ENCODE results near the gene TGM1. TPM values are rescaled to one million over a fixed set of nuclear protein-coding genes. Genes with fewer than 3 reads are reported as not detected.
A peak's percentile ranks its signal among the peaks of the same experiment; 100 is the strongest.
"Not testable (repeated sequence)": the region's sequence is repeated elsewhere in the genome, so short reads cannot be mapped to it uniquely, and the experiment has no call there.

TGM1 gene
- total and polyA plus RNA-seq, 2 experiments from 2014 or later = 0.33 to 1.5 TPM

GRCh38 chr14:24247422-24247821 lies 15.6 kb downstream of the TGM1 start:
- Histone ChIP-seq H3K9me2 (replicated peaks; ENCODE audit: insufficient read depth) (no peaks in the 10 kb centered on the region), H2AFZ (no peak overlapping the region), H3K4me1 (ENCODE audit: insufficient read depth) (peaks cover 10% of the 10 kb centered on the region), H3K4me2 (no peak overlapping the region), H3K27ac (no peak overlapping the region), H3K9me3 (ENCODE audit: low read depth) (no peaks in the 10 kb centered on the region), H3K4me3 (no peak overlapping the region), H4K20me1 (ENCODE audit: insufficient read depth, poor library complexity, severe bottlenecking) (no peaks in the 10 kb centered on the region), H3K27me3 (no peaks in the 10 kb centered on the region), H3K36me3 (replicated peaks; ENCODE audit: insufficient read depth, low read depth) (no peaks in the 10 kb centered on the region), H3K79me2 (no peaks in the 10 kb centered on the region)
- TF ChIP-seq EZH2phosphoT487 (IDR thresholded peaks at IDR 0.05; ENCODE audit: low read depth, severe bottlenecking, unreplicated experiment) (no peak), CTCF (IDR thresholded peaks at IDR 0.05; ENCODE audit: poor library complexity) (no peak), EZH2 (IDR thresholded peaks at IDR 0.05; ENCODE audit: borderline replicate concordance) (no peak)
- 77% methylated on average over 7 of the region's 7 CpGs for WGBS (ENCODE audit: low lambda C conversion rate, missing lambda C conversion rate)
- DNase-seq (ENCODE audit: low spot score) = no peak

- DNase-seq (ENCODE audit: low spot score) = no peak
- Histone ChIP-seq H3K4me1 (ENCODE audit: insufficient read depth) (peaks cover 6% of the 10 kb centered on the region), H3K27me3 (no peaks in the 10 kb centered on the region), H2AFZ (no peak overlapping the region), H3K79me2 (no peaks in the 10 kb centered on the region), H3K27ac (no peak overlapping the region), H4K20me1 (ENCODE audit: insufficient read depth, poor library complexity, severe bottlenecking) (no peaks in the 10 kb centered on the region), H3K36me3 (replicated peaks; ENCODE audit: insufficient read depth, low read depth) (no peaks in the 10 kb centered on the region), H3K4me3 (no peak overlapping the region), H3K4me2 (no peak overlapping the region), H3K9me2 (replicated peaks; ENCODE audit: insufficient read depth) (no peaks in the 10 kb centered on the region), H3K9me3 (ENCODE audit: low read depth) (no peaks in the 10 kb centered on the region)
- no peak for TF ChIP-seq CTCF (IDR thresholded peaks at IDR 0.05; ENCODE audit: poor library complexity)
- TF ChIP-seq EZH2phosphoT487 (IDR thresholded peaks at IDR 0.05; ENCODE audit: low read depth, severe bottlenecking, unreplicated experiment) = no peak
- TF ChIP-seq EZH2 (IDR thresholded peaks at IDR 0.05; ENCODE audit: borderline replicate concordance) = no peak
- 85% methylated on average over 3 of the region's 3 CpGs for WGBS (ENCODE audit: low lambda C conversion rate, missing lambda C conversion rate)
Observed at GRCh38 chr14:24246765-24247212, 16.2 kb downstream of the TGM1 start.

GRCh38 chr14:24245350-24245749 lies 17.6 kb downstream of the TGM1 start:
- H3K9me3 ChIP-seq (ENCODE audit: low read depth); H3K9me2 ChIP-seq (replicated peaks; ENCODE audit: insufficient read depth); H3K27ac ChIP-seq; DNase-seq (ENCODE audit: low spot score); H3K4me1 ChIP-seq (ENCODE audit: insufficient read depth); H3K4me2 ChIP-seq; H4K20me1 ChIP-seq (ENCODE audit: insufficient read depth, poor library complexity, severe bottlenecking); H2AFZ ChIP-seq; H3K4me3 ChIP-seq; H3K27me3 ChIP-seq; H3K36me3 ChIP-seq (replicated peaks; ENCODE audit: insufficient read depth, low read depth): not testable (repeated sequence)
- H3K79me2 ChIP-seq = peaks cover 14% of the 10 kb centered on the region
- 94% methylated on average over 11 of the region's 11 CpGs for WGBS (ENCODE audit: low lambda C conversion rate, missing lambda C conversion rate)

GRCh38 chr14:24243336-24243836 lies 19.6 kb downstream of the TGM1 start:
- 57% methylated on average over 10 of the region's 10 CpGs for WGBS (ENCODE audit: low lambda C conversion rate, missing lambda C conversion rate)
- no peaks in the 10 kb centered on the region for H3K9me3 ChIP-seq (ENCODE audit: low read depth)
- peak overlapping the region; percentile 75 for H3K4me2 ChIP-seq
- no peaks in the 10 kb centered on the region for H3K27me3 ChIP-seq
- H3K27ac ChIP-seq = peak overlapping the region; percentile 96
- peaks cover 4% of the 10 kb centered on the region for H4K20me1 ChIP-seq (ENCODE audit: insufficient read depth, poor library complexity, severe bottlenecking)
- peak overlapping the region; percentile 56 for H3K4me3 ChIP-seq
- H3K4me1 ChIP-seq (ENCODE audit: insufficient read depth) = peaks cover 6% of the 10 kb centered on the region
- TF ChIP-seq EZH2 (IDR thresholded peaks at IDR 0.05; ENCODE audit: borderline replicate concordance) (no peak), EZH2phosphoT487 (IDR thresholded peaks at IDR 0.05; ENCODE audit: low read depth, severe bottlenecking, unreplicated experiment) (no peak), CTCF (IDR thresholded peaks at IDR 0.05; ENCODE audit: poor library complexity) (no peak)
- DNase-seq (ENCODE audit: low spot score) = peak; percentile 63
- H3K9me2 ChIP-seq (replicated peaks; ENCODE audit: insufficient read depth) = no peaks in the 10 kb centered on the region
- H2AFZ ChIP-seq = peak overlapping the region; percentile 36
- H3K79me2 ChIP-seq = peaks cover 25% of the 10 kb centered on the region
- H3K36me3 ChIP-seq (replicated peaks; ENCODE audit: insufficient read depth, low read depth) = no peaks in the 10 kb centered on the region

Data from hepatocyte (in vitro differentiated cells).